Measurements from ENCODE around the gene ZNF622.

Gene ZNF622

DNA sequence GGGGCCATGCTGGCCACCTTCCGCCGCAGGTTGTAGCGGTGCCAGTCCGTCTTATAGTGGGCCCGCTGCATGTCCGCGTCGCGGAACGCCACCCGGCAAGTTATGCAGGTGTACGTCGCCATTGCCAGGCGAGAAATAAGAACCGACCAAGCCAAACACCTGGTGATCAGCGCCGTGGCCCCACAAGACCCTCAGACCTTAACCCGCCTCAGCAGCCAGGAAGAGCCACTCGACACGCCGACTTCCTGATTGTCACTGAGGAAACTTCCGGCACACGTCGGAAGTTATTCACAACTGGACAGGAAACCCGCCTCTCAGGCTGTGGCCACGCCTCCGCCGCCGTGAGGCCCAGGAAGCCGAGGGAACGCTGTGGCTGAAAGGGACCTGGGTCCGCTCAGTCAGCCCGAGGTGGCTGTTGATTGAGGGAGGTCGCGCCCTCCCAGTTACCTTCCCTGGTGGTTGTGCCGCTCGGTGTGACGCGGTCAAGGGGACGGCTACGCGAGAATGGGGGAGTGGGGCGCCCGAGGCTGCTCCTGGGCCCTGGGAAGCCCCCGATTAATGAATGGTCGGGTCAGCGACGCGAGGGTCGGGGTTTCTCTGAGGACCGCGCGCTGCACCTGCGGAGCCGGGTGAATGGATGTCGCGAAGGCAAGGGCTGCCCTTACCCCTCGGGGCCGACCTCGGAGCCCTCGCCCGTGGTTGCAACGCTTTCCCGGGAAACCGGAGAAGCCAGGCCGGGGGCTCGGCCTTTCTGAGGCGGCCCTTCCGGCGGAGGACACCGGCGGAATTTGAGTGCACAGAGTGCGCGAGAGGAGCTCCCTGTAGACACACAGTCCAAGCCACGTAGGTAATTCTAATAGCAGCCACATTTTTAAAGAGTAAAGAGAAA is at the start of gene ZNF622:
TSS of gene ZNF622 (minus strand) at position 257 of the 889 bp plus-strand sequence. CDS start at position 122, 135 bp downstream.
- peak; percentile 84 for DNase-seq

GRCh38 chr5:16510098-16510497 is 44.5 kb upstream of the ZNF622 start:
- no peak for DNase-seq

DNA sequence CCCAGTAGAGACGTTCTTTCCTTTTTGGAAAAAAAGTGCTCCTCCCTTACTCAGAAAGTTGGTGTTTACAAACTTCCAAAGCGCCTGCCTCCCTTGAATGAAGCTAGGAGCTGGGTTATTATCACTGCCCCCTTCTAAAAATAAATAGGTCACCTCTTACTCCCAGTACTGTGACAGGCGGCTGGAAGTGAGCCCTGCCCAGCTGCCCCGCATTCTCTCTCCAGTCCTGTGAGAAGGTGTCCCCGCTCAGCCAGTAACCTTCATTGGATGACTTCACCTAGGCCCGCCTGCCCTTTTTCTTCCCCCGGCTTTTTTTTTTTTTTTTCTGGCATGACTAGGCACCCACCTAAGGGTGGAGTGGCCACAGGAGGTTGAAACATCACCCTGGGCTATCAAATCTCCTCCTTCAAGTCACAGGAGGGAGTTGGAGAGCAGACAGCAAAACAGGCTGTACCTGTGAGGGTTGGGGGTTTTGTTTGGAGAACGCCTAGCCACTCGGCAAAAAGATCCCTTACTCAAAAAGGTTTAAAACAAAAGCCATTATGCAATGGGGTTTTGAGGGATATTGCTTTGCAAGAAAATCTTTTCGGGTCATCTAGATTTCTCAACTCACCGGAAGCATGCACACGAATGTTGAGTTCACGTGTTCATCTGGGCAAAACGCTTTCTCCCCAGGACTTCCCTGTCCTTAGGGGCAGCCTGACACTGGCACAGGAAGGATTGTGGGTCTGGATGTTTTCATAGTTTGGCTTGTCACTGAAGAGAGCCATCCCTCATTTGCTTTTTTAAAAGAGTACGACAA is 43.3 kb upstream of the ZNF622 start:
- DNase-seq, result no peak

DNA sequence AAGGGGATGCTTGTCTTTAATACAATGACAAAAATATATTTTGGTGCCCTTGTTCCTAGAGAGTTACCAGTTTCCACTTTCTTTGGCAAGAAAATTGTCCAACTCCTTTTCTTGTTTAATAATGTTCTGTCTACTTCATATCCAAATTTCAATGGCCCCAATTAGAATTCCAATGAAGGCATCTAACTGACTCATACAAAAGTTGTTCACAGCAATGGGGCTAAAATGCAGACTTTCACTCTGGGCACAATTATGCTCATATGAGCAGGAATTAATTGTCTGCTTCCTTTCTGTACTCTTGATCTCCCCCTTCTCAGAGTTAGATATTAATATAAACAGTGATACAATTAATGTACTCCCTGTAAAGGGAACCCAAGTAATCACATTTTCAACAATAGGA is 42.1 kb upstream of the ZNF622 start:
- no peak for DNase-seq

GRCh38 chr5:16505904-16506303 is 40.3 kb upstream of the ZNF622 start:
- DNase-seq, result no peak

DNA sequence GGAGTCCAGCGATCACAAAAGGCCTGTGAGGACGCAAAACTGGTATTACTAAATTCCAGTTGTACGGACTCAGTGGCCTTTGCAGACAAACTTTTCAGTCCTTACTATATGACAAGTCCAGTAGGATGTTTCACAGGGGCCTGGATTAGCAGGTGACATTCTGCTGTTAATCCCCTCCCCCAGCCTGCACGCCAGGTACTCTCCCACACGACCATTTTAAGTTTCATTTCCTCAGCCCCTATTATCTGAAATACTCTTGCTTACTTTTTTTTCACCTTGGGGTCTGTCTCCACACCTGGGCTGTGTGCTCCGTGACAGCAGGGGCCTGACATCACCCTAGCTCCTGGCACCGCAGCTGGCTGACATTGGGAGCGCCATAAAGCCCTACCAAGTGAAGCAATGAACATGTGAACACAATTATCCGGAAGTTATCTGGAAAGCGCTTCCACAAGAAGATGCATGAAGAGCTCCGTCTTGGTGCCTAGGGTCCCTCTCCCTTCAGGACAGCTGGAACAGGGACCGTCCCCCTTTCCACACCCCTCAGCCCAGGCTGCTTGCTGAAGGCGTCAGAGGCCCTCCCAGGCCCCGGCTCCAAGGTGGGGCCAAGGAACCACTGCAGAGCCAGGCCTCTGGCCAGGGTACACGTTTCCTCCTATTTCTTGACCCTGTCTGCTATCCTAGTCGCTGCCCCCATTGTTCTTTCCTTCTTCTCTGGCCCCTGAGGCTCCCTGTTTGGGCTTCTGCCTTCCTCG is 39.7 kb upstream of the ZNF622 start:
- DNase-seq, result no peak

GRCh38 chr5:16504571-16504970 is 39.0 kb upstream of the ZNF622 start:
- DNase-seq, result no peak

GRCh38 chr5:16502866-16503265 is 37.3 kb upstream of the ZNF622 start:
- DNase-seq, result no peak

- DNase-seq, result no peak
These were observed 34.4 kb upstream of the ZNF622 start for GRCh38 chr5:16500024-16500423.

- DNase-seq, result no peak
These were observed 31.9 kb upstream of the ZNF622 start for GRCh38 chr5:16497546-16497945.

DNA sequence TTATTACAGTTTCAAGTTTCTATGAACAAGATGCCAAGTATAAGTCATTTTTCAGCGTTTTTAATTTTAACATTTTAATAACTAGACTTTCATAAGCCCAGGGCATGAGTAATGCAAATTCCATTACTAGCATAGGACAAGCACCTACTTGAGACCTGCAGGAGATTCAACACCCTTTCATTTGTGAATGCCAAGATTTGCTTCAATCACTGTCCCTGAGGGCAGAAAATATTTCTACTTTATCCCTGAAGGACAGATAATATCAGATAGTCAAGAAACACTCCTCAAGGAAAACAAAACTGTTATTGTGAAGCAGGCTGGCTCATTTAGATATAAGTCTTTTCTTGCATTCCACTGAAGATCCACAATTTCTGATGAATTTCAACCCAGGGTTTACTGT is 27.7 kb upstream of the ZNF622 start:
- no peak for DNase-seq

DNA sequence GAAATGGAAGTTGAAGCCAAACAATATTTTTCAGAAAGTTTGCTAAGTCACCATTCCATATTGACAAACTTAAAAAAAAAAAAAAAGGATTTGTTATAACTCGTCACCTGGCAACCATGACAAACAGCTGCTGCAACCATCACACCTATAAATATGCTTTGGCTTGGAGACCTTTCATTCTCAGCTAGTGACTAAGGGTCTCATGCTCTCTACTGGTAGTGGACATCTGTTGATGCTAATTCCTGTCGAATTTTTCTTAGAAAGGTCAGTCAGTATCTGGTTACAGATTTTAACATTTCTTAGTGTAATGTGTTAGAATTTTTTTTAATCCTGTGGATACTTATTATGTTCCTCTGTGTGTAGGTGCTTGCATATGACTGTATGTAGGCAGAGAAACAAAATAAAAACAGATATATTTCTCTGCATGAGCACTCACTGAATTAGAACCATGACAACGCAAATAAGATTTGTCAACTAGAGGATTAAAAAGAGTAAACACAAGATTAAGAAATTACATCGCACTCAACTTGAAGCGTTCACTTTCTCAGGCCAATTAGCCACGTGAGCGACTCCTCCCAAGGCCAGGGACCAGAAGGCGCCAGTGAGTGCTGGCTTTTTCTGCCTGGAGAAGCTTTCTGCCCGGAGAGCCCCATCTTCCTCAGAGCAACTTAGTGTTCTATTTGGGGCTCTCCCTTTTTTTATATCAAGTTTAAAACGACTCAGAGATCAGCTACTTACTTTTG is 27.0 kb upstream of the ZNF622 start:
- no peak for DNase-seq

DNA sequence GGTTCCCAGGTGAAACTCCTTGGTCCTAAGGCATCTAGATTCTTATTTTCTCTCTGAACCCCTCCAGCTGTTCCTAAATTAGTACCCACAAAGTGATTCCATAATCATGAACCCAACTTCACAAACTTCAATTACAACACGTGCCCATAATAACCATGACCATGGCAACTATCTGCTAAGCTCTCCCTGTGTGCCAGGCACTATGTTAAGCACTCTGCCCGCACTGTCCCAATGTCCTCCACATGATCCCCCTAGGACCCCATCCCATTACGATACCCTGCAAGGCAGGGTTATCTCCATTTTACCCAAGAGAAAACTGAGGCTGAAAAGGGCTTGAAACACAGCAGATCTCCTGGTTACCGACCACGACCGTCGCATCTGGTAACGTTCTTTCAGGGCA is 25.3 kb upstream of the ZNF622 start:
- no peak for DNase-seq

DNA sequence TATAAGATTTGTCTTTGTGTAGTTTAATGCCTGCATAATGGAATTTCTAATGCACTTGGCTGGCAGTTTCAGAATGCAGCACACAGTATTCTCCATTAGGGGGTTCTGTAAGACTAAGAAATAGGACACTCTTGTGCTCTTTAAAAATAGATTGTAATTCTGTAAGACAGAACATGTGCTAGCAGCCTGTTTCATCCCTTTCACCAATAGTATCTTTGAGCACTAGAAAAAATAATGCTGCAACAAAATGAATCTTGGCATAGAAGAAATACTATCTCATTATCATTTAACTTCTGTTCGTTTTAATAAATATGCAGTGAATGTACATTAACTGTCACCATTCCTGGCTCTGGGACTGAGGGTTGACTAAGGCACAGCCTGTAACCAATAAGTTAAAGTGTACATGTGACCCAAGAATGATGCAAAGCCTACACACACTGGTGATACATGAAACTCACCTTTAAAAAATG is 23.8 kb upstream of the ZNF622 start:
- DNase-seq, result no peak

- no peak for DNase-seq
These were observed 21.9 kb upstream of the ZNF622 start for GRCh38 chr5:16487456-16487855.

- no peak for DNase-seq
These were observed 21.1 kb upstream of the ZNF622 start for GRCh38 chr5:16486711-16487111.

DNA sequence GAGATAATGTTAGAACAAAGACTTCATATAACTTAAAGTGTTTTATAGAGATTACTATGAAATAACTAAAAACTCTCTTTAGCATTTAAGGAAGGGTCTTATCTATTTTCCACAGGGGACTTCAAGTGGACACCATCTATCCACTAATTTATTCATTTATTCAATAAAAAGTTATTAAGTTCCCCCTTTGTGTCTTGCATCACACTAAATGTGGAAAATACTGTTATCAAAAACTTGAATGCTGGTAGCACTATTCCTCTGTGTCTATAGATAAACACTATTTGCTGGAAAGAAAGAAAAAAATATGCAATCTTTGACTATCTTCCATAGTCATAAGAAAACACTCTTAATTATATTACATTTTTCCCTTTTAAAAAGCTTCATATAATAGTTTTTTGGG is 20.1 kb upstream of the ZNF622 start:
- DNase-seq, result no peak

- DNase-seq, result no peak
These were observed 18.5 kb upstream of the ZNF622 start for GRCh38 chr5:16484081-16484480.

DNA sequence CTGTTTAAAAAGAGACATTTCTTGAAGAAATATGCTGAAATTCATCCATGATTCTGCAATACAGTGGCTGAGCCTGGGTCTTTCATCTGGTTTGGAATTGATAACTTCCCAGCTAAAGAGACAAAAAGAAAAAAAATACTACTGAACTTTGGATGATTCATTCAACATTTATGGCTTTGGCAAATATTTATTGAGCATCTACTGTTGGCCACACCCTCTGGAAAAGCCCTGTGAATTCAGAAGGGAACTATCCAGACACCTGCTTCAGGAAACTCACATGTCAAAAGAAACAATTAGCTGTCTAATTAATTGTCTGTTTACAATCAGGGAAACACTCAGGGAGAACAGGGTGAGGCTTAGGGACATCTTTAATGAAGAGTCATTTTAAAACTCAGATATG is 17.8 kb upstream of the ZNF622 start:
- no peak for DNase-seq

DNA sequence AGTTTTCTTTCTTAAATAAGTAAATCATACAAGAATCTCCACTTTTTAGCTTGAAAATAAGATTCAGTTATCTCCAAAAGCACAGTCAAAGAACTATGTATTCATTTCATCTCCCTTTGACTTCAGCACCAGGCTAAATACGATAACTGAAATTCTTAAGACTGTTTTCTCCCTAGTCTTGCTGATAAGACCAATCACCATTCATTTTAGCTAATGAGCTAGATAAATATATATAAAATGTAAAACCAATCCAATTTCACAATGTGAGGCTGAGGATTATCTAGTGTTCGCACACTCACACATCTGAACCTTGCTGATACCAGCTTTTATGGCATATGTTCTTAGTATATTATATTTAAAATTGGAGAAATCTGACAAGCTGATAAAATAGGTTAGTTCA is 17.3 kb upstream of the ZNF622 start:
- DNase-seq, result no peak

DNA sequence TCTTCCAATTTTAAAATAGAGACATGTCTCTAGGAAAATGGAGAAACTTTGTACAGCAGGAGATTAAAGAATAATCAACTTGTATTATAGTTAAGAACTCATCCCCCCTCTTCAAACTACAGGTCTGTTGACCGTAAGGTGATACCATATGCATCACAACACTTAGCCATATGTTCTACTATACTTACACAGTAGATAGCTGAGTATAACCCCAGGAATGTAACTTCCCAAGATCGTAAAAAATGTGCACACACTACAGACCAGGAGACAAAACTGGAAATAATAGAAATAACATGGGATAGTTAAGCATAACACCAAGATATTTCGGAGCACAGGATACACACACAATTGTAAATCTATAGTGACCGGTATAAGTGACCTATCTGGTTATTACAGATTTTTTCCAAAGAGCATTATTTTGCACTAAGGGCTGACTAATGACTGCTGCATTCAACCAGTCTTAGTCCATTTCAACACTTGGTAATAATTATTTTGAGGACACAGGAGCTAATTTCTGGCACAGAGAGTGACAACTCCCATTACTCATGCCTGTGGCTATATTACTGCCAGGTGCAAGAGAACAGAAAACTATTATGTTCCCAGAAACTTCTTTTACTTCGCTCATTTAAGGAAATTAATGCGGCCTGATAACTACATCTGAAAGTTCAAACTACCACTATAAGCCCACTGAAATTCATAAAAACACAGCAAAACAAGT is 15.4 kb upstream of the ZNF622 start:
- DNase-seq, result no peak

DNA sequence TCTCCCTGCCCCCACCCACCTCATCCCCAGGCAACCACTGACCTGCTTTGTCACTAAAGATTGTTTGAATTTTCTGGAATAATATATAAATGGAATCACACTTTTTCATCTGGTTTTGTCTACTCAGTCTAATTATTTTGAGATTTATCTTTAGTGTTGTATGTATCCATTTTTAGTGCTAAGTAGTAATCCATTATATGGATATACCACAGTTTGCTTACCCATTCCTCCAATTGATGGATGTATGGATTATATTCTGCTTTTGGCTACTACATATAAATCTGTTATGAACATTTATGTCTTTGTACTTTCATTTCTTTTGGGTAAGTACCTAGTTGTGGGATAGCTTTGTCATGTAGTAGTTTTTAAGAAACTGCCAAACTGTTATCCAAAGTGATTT is 14.5 kb upstream of the ZNF622 start:
- DNase-seq, result no peak

Measured in activated effector memory CD4-positive, alpha-beta T cell treated with Interleukin-2 at 50 U/mL for 16 hours (primary cell).